Rectal smooth muscle tissue (tissue), 1 donor: ENCODE results near the gene QPCT.
"Not testable (repeated sequence)": the region's sequence is repeated elsewhere in the genome, so short reads cannot be mapped to it uniquely, and the experiment has no call there.

ENCODE experiments used
- H3K27ac ChIP-seq: one replicate; pipeline ENCODE4 v1.7.0; 2013; ENCODE audit warnings: low read depth, low read length, inconsistent platforms
- H3K27me3 ChIP-seq: one replicate; pipeline ENCODE4 v1.7.0; 2013; ENCODE audit warnings: low read length; ENCODE audit not compliant: control insufficient read depth, insufficient read depth
- H3K36me3 ChIP-seq: one replicate; pipeline ENCODE4 v1.7.0; 2013; ENCODE audit warnings: low read length; ENCODE audit not compliant: control insufficient read depth, insufficient read depth
- H3K4me1 ChIP-seq: one replicate; pipeline ENCODE4 v1.7.0; 2013; ENCODE audit warnings: low read length; ENCODE audit not compliant: control insufficient read depth, insufficient read depth
- H3K4me3 ChIP-seq: one replicate; pipeline ENCODE4 v1.7.0; 2013; ENCODE audit warnings: low read length
- H3K9ac ChIP-seq: one replicate; pipeline ENCODE4 v1.7.0; 2013; ENCODE audit warnings: low read length

Gene QPCT

DNA sequence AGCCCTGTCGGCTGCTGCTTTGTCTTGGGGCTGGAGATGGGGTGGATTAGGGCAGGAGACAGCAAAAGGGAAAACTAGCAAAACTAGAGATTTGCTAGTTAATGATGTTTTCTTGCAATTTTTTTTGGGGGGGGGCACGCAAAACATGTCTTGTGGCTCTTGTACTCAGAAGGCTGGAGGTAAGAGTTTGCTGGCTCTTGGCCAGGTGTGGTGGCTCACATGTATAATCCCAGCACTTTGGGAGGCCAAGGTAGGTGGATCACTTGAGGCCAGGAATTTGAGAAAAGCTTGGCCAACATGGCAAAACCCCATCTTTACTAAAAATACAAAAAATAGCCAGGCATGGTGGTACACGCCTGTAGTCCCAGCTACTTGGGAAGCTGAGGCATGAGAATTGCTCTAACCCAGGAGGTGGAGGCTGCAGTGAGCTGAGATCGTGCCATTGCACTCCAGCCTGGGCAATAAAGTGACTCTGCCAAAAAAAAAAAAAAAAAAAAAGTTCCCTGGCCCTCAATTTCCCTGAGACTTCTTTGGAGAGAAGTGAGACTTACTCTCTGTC lies 69.6 kb downstream of the QPCT start:
- H3K4me1 ChIP-seq, result peaks cover 13% of the 10 kb centered on the region
- H3K27ac ChIP-seq, result peak overlapping the region; percentile 59
- H3K27me3 ChIP-seq, H3K9ac ChIP-seq, H3K4me3 ChIP-seq, H3K36me3 ChIP-seq: not testable (repeated sequence)

DNA sequence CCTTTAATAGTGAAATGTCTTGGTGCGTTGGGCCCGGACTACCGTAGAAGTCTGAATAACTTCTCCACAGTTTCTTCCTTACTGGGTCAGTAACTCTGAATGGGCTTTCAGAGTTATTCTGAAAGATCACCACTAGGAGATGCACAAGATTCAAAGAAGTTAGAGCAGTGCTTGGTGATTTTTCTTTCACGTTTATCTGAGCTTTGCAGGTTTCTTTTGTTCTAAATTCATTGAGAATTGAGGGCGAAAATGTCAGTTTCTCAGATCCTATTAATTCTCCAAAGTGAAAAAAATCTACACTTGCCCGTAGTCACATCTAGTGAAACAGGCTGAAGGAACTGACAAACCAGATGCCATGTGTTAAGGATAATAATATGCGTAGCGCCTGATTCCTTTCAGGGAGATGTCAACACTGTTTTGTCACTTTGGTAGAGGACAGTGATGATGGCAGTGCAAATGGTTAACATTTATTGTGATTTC lies 70.1 kb downstream of the QPCT start:
- H3K27me3 ChIP-seq, result no peaks in the 10 kb centered on the region
- peak overlapping the region; percentile 59 for H3K27ac ChIP-seq
- H3K36me3 ChIP-seq, result no peaks in the 10 kb centered on the region
- H3K4me1 ChIP-seq, result peaks cover 13% of the 10 kb centered on the region
- no peak overlapping the region for H3K9ac ChIP-seq
- no peak overlapping the region for H3K4me3 ChIP-seq

DNA sequence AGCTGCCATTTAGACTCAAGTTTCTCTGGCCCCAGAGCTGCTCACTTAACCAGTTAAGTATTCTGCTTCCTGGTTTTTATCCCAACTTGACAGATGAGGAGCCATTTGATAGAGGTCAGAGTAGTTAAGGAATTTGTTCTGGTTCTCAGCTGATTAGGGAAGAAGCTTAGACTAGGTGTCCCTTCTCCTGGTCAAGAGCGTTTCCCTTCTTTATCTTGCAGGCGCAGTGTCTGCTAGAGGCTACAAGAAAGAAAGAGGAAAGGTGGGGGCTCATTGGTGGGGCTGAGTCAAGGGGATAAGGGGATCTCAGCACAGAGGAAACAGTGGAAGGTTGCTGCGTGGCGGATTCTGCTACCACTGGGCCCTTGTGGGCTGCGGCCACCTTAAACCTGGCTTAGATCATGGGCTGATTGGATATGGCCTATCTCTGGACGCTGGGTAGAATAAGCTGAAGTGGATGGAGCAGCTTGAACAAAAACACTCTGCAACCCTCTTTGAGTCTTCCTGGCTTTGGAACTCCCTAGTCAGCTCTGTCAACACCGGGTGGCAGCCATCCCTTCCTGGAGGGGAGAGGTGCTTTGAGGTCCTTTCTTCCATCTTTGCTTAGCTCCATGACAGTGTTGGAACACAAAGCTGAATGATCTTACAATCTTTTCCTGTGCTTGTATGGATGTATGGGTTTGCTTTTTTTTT lies 70.8 kb downstream of the QPCT start:
- Histone ChIP-seq H3K4me1 (peaks cover 13% of the 10 kb centered on the region), H3K4me3 (no peak overlapping the region), H3K27me3 (no peaks in the 10 kb centered on the region), H3K27ac (no peak overlapping the region), H3K9ac (no peak overlapping the region), H3K36me3 (no peaks in the 10 kb centered on the region)

DNA sequence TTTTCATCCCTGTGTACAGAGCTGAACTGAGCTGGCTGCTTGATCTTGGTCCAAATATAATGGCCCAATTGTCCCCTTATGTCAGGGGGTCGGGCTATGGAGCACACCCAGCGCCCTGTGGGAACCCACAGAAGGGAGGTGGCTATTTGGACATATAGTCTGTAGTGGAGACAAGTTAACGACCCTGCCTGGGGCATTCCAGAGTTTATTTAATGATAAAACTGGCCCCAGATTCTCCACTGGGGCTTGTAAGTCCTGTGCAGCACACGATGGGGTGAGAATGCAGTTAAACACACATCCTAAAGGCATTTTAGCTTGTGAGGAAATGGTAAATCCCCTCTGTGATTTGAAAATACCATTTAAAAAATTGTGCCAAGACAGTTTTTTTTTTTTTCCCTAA lies 72.9 kb downstream of the QPCT start:
- H3K4me3 ChIP-seq, result no peak overlapping the region
- H3K4me1 ChIP-seq, result peaks cover 13% of the 10 kb centered on the region
- H3K27me3 ChIP-seq, result no peaks in the 10 kb centered on the region
- no peaks in the 10 kb centered on the region for H3K36me3 ChIP-seq
- H3K9ac ChIP-seq, result no peak overlapping the region
- no peak overlapping the region for H3K27ac ChIP-seq

DNA sequence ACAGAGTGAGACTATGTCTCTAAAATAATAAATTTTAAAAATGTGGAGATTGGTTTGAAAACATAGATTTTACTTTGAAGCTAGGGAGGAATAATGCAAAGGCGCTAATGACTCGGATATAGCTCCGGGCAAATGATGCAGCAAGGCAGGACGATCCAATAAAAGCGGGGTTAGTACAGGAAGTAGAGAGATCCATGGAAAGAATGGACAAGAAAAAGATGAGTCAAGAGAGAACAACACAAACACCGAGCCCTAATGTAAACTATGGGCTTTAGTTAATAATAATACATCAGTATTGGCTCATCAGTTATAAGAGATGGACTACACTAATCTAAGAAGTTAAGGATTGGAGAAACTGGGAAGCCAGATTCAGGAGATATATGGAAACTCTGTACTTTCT lies 74.5 kb downstream of the QPCT start:
- peaks cover 8% of the 10 kb centered on the region for H3K4me1 ChIP-seq
- no peak overlapping the region for H3K27ac ChIP-seq
- H3K36me3 ChIP-seq, result no peaks in the 10 kb centered on the region
- H3K27me3 ChIP-seq, result no peaks in the 10 kb centered on the region
- H3K9ac ChIP-seq, result no peak overlapping the region
- no peak overlapping the region for H3K4me3 ChIP-seq

DNA sequence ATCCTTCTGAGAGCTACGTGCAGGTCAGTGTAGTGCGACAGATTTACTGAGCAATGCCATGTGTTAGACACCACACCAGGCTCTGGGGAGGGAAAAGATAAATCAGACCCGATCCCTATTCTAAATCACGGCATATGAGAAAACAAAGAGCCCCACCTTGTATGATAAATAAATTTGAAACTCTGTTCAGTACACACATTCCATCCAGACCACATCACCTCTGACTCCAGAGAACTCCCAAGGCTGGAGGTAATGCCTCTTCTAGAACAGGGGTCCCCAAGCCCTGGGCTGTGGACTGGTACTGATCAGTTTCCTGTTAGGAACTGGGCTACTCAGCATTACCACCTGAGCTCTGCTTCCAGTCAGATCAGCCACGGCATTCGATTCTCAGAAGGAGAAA lies 77.3 kb downstream of the QPCT start:
- no peak overlapping the region for H3K27ac ChIP-seq
- H3K9ac ChIP-seq, result no peak overlapping the region
- no peaks in the 10 kb centered on the region for H3K27me3 ChIP-seq
- H3K36me3 ChIP-seq, result no peaks in the 10 kb centered on the region
- no peak overlapping the region for H3K4me3 ChIP-seq
- no peaks in the 10 kb centered on the region for H3K4me1 ChIP-seq

DNA sequence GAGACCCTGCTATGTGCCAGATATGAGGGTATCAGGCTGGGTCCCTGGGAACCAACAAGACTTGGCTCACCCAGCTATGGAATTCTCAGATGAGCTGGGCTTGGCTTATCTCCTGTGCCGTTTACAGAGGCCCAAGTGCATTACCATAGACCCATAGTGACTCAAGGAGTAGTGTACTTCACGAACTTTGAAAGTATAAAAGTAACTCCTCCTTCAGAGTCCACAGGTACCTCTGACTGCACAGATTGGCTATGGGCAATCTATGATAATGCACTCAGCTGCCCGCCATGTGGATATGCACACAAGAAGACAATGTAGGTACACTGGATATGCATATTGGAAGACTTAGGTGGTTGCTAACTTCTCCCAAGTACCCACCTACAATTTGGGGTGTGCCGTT lies 78.4 kb downstream of the QPCT start:
- Histone ChIP-seq H3K9ac (no peak overlapping the region), H3K27ac (no peak overlapping the region), H3K27me3 (no peaks in the 10 kb centered on the region), H3K4me3 (no peak overlapping the region), H3K36me3 (no peaks in the 10 kb centered on the region), H3K4me1 (no peaks in the 10 kb centered on the region)
